Activated naive CD4-positive, alpha-beta T cell treated with anti-CD3 and anti-CD28 coated beads, Interleukin-2, amount 50 U/mL, for 16 hours (primary cell): ENCODE data around the gene SEPTIN10.

Experiments
- DNase-seq: peaks from one replicate; pipeline ENCODE4 v3.0.0-alpha.2; 2020

The SEPTIN10 gene

DNA sequence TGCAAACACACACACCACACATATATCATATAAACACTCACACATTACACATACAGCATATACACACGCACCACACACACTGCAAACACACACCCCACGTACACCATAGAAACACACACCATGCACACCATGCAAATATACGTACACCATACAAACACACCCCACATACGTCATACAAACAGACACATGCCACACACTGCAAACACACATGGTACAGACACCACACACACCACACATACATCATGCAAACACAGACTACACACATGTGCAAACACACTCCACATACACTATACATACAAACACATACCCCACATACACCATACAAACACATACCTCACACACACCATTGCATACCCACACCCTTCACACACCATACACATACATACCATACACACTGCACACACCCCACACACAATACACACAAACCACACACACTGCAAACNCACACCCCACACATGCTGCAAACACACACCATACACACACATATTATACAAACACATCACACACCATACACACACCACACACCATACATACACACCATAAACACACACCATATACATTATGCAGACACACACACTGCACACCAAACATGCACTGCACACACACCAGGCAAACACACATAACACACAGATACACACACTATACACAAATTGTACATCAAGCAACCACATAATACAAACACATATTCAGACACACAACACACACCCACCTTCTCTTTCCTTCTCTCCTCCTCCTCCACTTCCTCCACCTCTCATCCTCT lies 120.4 kb downstream of the SEPTIN10 start:
- no peak for DNase-seq
